H1 (cell line): ENCODE measurements around the gene MLLT11. TPM values are rescaled to one million over a fixed set of nuclear protein-coding genes. Genes with fewer than 3 reads are reported as not detected.
"Not testable (repeated sequence)": the region's sequence is repeated elsewhere in the genome, so short reads cannot be mapped to it uniquely, and the experiment has no call there.

Experiments
- CTCF ChIA-PET: fragments of 300-600 bp; sonication (Branson Sonifier 250); formaldehyde crosslinking; loops from one replicate; lab custom pipeline; 2021; ENCODE audit not compliant: partially characterized antibody; lab: Charles Lee
- POLR2A ChIA-PET: fragments of 300-600 bp; sonication (Branson Sonifier 250); formaldehyde crosslinking; loops from one replicate; lab custom pipeline; 2021; ENCODE audit warnings: inconsistent platforms; ENCODE audit not compliant: partially characterized antibody; lab: Charles Lee
- DNase-seq, 2 experiments: peaks; one replicate each; pipeline versions ENCODE4 v3.0.0 to v3.0.0-alpha.2; 2010 to 2022; ENCODE audit warnings: low spot score in 2 of 2, low read depth in 1 of 2, mixed read lengths in 1 of 2
- FAIRE-seq: peaks from 2 replicates; lab custom pipeline; 2011; peaks lifted over from hg19 to GRCh38; lab: Jason Lieb, UNC
- H2AFZ ChIP-seq: 2 replicates; pipeline ENCODE4 v1.8.1; 2012; ENCODE audit warnings: low read length, inconsistent platforms
- H2AK5ac ChIP-seq: 2 replicates; pipeline ENCODE4 v1.6.1; 2013; ENCODE audit warnings: low read depth, low read length
- H2BK120ac ChIP-seq: replicated peaks from 2 replicates; pipeline ENCODE3; 2013; ENCODE audit warnings: low read depth, low read length, inconsistent platforms
- H2BK12ac ChIP-seq: 2 replicates; pipeline ENCODE4 v1.6.1; 2013; ENCODE audit warnings: low read depth, low read length
- H2BK15ac ChIP-seq: 2 replicates; pipeline ENCODE4 v1.6.1; 2013; ENCODE audit warnings: low read length
- H2BK20ac ChIP-seq: 2 replicates; pipeline ENCODE4 v1.6.1; 2013; ENCODE audit warnings: low read length
- H2BK5ac ChIP-seq: 2 replicates; pipeline ENCODE4 v1.6.1; 2013; ENCODE audit warnings: low read depth, low read length
- H3K14ac ChIP-seq: 2 replicates; pipeline ENCODE4 v1.6.1; 2013; ENCODE audit warnings: inconsistent platforms; ENCODE audit not compliant: insufficient read length
- H3K18ac ChIP-seq: 2 replicates; pipeline ENCODE4 v1.6.1; 2013; ENCODE audit warnings: low read length; ENCODE audit errors: extremely low read depth
- H3K23ac ChIP-seq: 2 replicates; pipeline ENCODE4 v1.6.1; 2013; ENCODE audit warnings: inconsistent platforms; ENCODE audit not compliant: insufficient read length
- H3K23me2 ChIP-seq: 2 replicates; pipeline ENCODE4 v1.6.1; 2013; ENCODE audit warnings: low read depth, low read length
- H3K27ac ChIP-seq: 2 replicates; pipeline ENCODE4 v1.6.1; 2011; ENCODE audit warnings: low read depth, low read length, inconsistent platforms
- H3K27me3 ChIP-seq, 4 experiments: replicated peaks in 1 of 4; 1 replicate in 1 of 4; 2 replicates in 3 of 4; pipeline versions ENCODE4 v1.6.1 to v1.8.1; 2011 to 2013; ENCODE audit warnings: low read length in 3 of 4, mild to moderate bottlenecking in 3 of 4, inconsistent platforms in 2 of 4, mixed read lengths in 2 of 4, moderate library complexity in 1 of 4; ENCODE audit not compliant: control insufficient read depth in 3 of 4, insufficient read depth in 3 of 4; ENCODE audit errors: extremely low read depth in 1 of 4
- H3K36me3 ChIP-seq, 4 experiments: 2 replicates each; pipeline versions ENCODE4 v1.6.1 to v1.8.1; 2011 to 2013; ENCODE audit warnings: mild to moderate bottlenecking in 4 of 4, low read length in 3 of 4, moderate library complexity in 2 of 4, control low read depth in 1 of 4, inconsistent platforms in 1 of 4; ENCODE audit not compliant: insufficient read depth in 4 of 4, control insufficient read depth in 2 of 4
- H3K4ac ChIP-seq: replicated peaks from 2 replicates; pipeline ENCODE3; 2013; ENCODE audit warnings: low read length, low read depth, mixed read lengths, inconsistent platforms; ENCODE audit not compliant: insufficient read length
- H3K4me1 ChIP-seq, 4 experiments: replicated peaks in 1 of 4; 1 replicate in 1 of 4; 2 replicates in 3 of 4; pipeline versions ENCODE4 v1.6.1 to v1.8.1; 2011 to 2013; ENCODE audit warnings: low read length in 3 of 4, inconsistent platforms in 2 of 4, mixed read lengths in 1 of 4; ENCODE audit not compliant: insufficient read depth in 4 of 4, control insufficient read depth in 3 of 4
- H3K4me2 ChIP-seq, 2 experiments: 2 replicates each; pipeline versions ENCODE4 v1.6.1 to v1.8.1; 2011 to 2013; ENCODE audit warnings: low read depth in 2 of 2, low read length in 2 of 2, control low read depth in 1 of 2, inconsistent platforms in 1 of 2, mild to moderate bottlenecking in 1 of 2; ENCODE audit not compliant: insufficient read depth in 1 of 2
- H3K4me3 ChIP-seq, 4 experiments: fragments of 200-600, 300-600 bp in 1 of 4; sonication (generic), shearing (Covaris generic), sonication (Bioruptor Twin) in 1 of 4; 2 replicates each; pipeline versions ENCODE4 v1.5.1 to v1.8.1; 2011 to 2016; ENCODE audit warnings: low read length in 4 of 4, low read depth in 3 of 4, control low read depth in 2 of 4, inconsistent platforms in 2 of 4, mild to moderate bottlenecking in 2 of 4, mixed read lengths in 1 of 4, moderate library complexity in 1 of 4; ENCODE audit not compliant: insufficient read depth in 2 of 4; ENCODE audit errors: extremely low read depth in 1 of 4
- H3K56ac ChIP-seq: replicated peaks from 2 replicates; pipeline ENCODE3; 2013; ENCODE audit warnings: low read depth, mild to moderate bottlenecking, mixed read lengths, low read length, inconsistent platforms; ENCODE audit not compliant: insufficient read length
- H3K79me1 ChIP-seq: 2 replicates; pipeline ENCODE4 v1.6.1; 2013; ENCODE audit warnings: low read depth, low read length, control low read depth
- H3K79me2 ChIP-seq, 2 experiments: 2 replicates each; pipeline versions ENCODE4 v1.6.1 to v1.8.1; 2012 to 2013; ENCODE audit warnings: low read length in 2 of 2, mild to moderate bottlenecking in 2 of 2, inconsistent platforms in 1 of 2; ENCODE audit not compliant: insufficient read depth in 2 of 2, control insufficient read depth in 1 of 2
- H3K9ac ChIP-seq, 4 experiments: replicated peaks in 1 of 4; 1 replicate in 1 of 4; 2 replicates in 3 of 4; pipeline versions ENCODE4 v1.6.1 to v1.8.1; 2011 to 2013; ENCODE audit warnings: low read depth in 3 of 4, low read length in 3 of 4, control low read depth in 2 of 4, mild to moderate bottlenecking in 2 of 4, moderate library complexity in 2 of 4, inconsistent platforms in 1 of 4; ENCODE audit errors: extremely low read depth in 1 of 4
- H3K9me3 ChIP-seq, 2 experiments: 2 replicates each; pipeline versions ENCODE4 v1.6.1 to v1.8.1; 2012 to 2013; ENCODE audit warnings: mild to moderate bottlenecking in 2 of 2, moderate library complexity in 2 of 2, control low read depth in 1 of 2, inconsistent platforms in 1 of 2, low read depth in 1 of 2, low read length in 1 of 2, mixed read lengths in 1 of 2; ENCODE audit not compliant: insufficient read depth in 2 of 2
- H4K20me1 ChIP-seq, 2 experiments: replicated peaks in 1 of 2; 2 replicates each; pipeline versions ENCODE3 to v1.8.1; 2011 to 2013; ENCODE audit warnings: inconsistent platforms in 2 of 2, low read length in 2 of 2, mild to moderate bottlenecking in 1 of 2; ENCODE audit not compliant: insufficient read depth in 2 of 2, control insufficient read depth in 1 of 2
- H4K5ac ChIP-seq: 2 replicates; pipeline ENCODE4 v1.6.1; 2013; ENCODE audit warnings: low read length, low read depth, mixed read lengths, inconsistent platforms; ENCODE audit not compliant: insufficient read length
- H4K8ac ChIP-seq: 2 replicates; pipeline ENCODE4 v1.8.0; 2013; ENCODE audit warnings: mild to moderate bottlenecking, moderate library complexity, low read length, inconsistent platforms; ENCODE audit not compliant: insufficient read depth; ENCODE audit errors: extremely low read depth
- H4K91ac ChIP-seq: replicated peaks from 2 replicates; pipeline ENCODE3; 2013; ENCODE audit warnings: low read length, mixed read lengths, inconsistent platforms; ENCODE audit not compliant: insufficient read length
- WGBS, 2 experiments: shearing (Covaris generic) in 1 of 2; methylation state at CpG; one replicate each; pipeline versions ENCODE4 v1.1.6 to v1.1.7; 2013 to 2015; ENCODE audit warnings: low lambda C conversion rate in 2 of 2, mixed read lengths in 2 of 2, inconsistent platforms in 1 of 2, low coverage in 1 of 2, missing lambda C conversion rate in 1 of 2; ENCODE audit not compliant: insufficient replicate concordance in 2 of 2, insufficient coverage in 1 of 2, insufficient read length in 1 of 2; ENCODE audit errors: extremely low coverage in 1 of 2, missing lambda C conversion rate in 1 of 2; 5-methylcytosine and 5-hydroxymethylcytosine counted together
- polyA plus RNA-seq, 7 experiments: library from polyadenylated mRNA; depleted of rRNA in 3 of 7; stranded (reverse) in 5 of 7; unstranded in 2 of 7; fragments of >200 nt in 5 of 7; fragments of 200-250 nt in 2 of 7; gene quantifications; 1 replicate in 5 of 7; 2 replicates in 1 of 7; 4 replicates in 1 of 7; pipeline versions ENCODE4 v1.2.1 to v1.2.3, GENCODE V29; 2011 to 2013; ENCODE audit warnings: missing spikeins in 2 of 7, mixed read lengths in 2 of 7
- total RNA-seq: library from RNA; stranded (reverse); fragmentation: NEBNext Ultra II Directional; extraction: Animal tissue kit (Norgen Biotek cat#: 25700); gene quantifications from 2 replicates; pipeline ENCODE4 v1.2.1, GENCODE V29; 2021

The MLLT11 gene
- total and polyA plus RNA-seq, 2 of the 8 experiments (the other 6 are each of a cell fraction or from before 2014, with no cell fraction given), result 13.7 to 18.1 TPM

- H3K9ac ChIP-seq, H4K91ac ChIP-seq, H3K27ac ChIP-seq, H4K8ac ChIP-seq, FAIRE-seq, H3K23ac ChIP-seq, H3K23me2 ChIP-seq, H3K14ac ChIP-seq, H2BK20ac ChIP-seq, H3K9me3 ChIP-seq, H3K18ac ChIP-seq, H2AFZ ChIP-seq, H2BK15ac ChIP-seq, H3K56ac ChIP-seq, H4K5ac ChIP-seq, H3K79me2 ChIP-seq, H2BK12ac ChIP-seq, H3K36me3 ChIP-seq, H2BK120ac ChIP-seq, H3K4ac ChIP-seq, H4K20me1 ChIP-seq, H3K4me2 ChIP-seq, H3K4me3 ChIP-seq, DNase-seq, H3K27me3 ChIP-seq, H3K4me1 ChIP-seq, H2AK5ac ChIP-seq, H2BK5ac ChIP-seq, H3K79me1 ChIP-seq: not testable (repeated sequence)
- ChIA-PET POLR2A (interaction anchor here (1.2 to 1.4 kb wide), 2 partner anchors 36 to 59 kb away, joined by 4 read pairs; partner anchors contain the start of gene TNFAIP8L2), CTCF (interaction anchor here (0.6 to 15.7 kb wide), 9 partner anchors 10 to 900 kb away, joined by 3 to 285 read pairs (median 5); partner anchors contain the start of genes CDC42SE1, MLLT11 and TNFAIP8L2)
- 81% methylated on average over 5 of the region's 6 CpGs; no CpG with 5 or more reads in 1 of the 2 experiments for WGBS, 2 experiments
Observed at GRCh38 chr1:151097426-151097825, 37.2 kb downstream of the MLLT11 start.
